HepG2 (cell line): ENCODE results near the gene IFI27L2. TPM values are rescaled to one million over a fixed set of nuclear protein-coding genes. Genes with fewer than 3 reads are reported as not detected.
A peak's percentile ranks its signal among the peaks of the same experiment; 100 is the strongest.

Source experiments
- ATAC-seq: fragments of 200-7000 bp; cut with Tn5 transposase; 3 replicates; pipeline ENCODE4 v1.9.1; 2020; ENCODE audit warnings: mild to moderate bottlenecking, moderate library complexity
- BruUV-seq: library from RNA; stranded (reverse); fragments of 400-500 nt; replicated peaks from 2 replicates; lab custom pipeline; 2021; lab: Mats Ljungman, UMichigan
- CTCF ChIA-PET: fragments of 300-600 bp; formaldehyde crosslinking; extraction: SDS; loops from one replicate; lab custom pipeline; 2021; ENCODE audit warnings: low total read pairs, inconsistent platforms, low intra/inter-chr PET ratio; lab: Yijun Ruan, JAX
- POLR2A ChIA-PET: fragments of 350-600 bp; sonication (Branson Sonifier 250); formaldehyde crosslinking; loops from one replicate; lab custom pipeline; 2020; ENCODE audit warnings: antibody characterized with exemption, inconsistent platforms; lab: Yijun Ruan, JAX
- DNase-seq: peaks from one replicate; pipeline ENCODE4 v3.0.0-alpha.2; 2015; ENCODE audit warnings: low spot score
- FAIRE-seq: peaks from 3 replicates; lab custom pipeline; 2011; peaks lifted over from hg19 to GRCh38; lab: Jason Lieb, UNC
- H2AFZ ChIP-seq: one replicate; pipeline ENCODE4 v1.6.1; 2011; ENCODE audit warnings: low read length, inconsistent platforms
- H3K27ac ChIP-seq: fragments of 300-600 bp; 3 replicates; pipeline ENCODE4 v1.8.0; 2011; ENCODE audit warnings: mixed run types, mild to moderate bottlenecking, mixed read lengths, low read length, inconsistent platforms; ENCODE audit not compliant: insufficient read depth; ENCODE audit errors: extremely low read length
- H3K27me3 ChIP-seq, 2 experiments: fragments of 200-600 bp in 1 of 2; 2 replicates in 1 of 2; 3 replicates in 1 of 2; pipeline versions ENCODE4 v1.6.0 to v1.8.0; 2011; ENCODE audit warnings: low read length in 2 of 2, mild to moderate bottlenecking in 2 of 2, moderate library complexity in 2 of 2, inconsistent platforms in 1 of 2; ENCODE audit not compliant: insufficient read depth in 2 of 2, control insufficient read depth in 1 of 2
- H3K36me3 ChIP-seq, 2 experiments: fragments of 200-600 bp in 1 of 2; replicated peaks in 1 of 2; 2 replicates in 1 of 2; 3 replicates in 1 of 2; pipeline versions ENCODE4 v1.5.1 to v1.8.0; 2011; ENCODE audit warnings: low read length in 2 of 2, inconsistent platforms in 1 of 2; ENCODE audit not compliant: insufficient read depth in 2 of 2, control insufficient read depth in 1 of 2
- H3K4me1 ChIP-seq: 2 replicates; pipeline ENCODE4 v1.5.1; 2012; ENCODE audit warnings: low read length, inconsistent platforms; ENCODE audit not compliant: insufficient read depth
- H3K4me2 ChIP-seq: 2 replicates; pipeline ENCODE4 v1.6.0; 2011; ENCODE audit warnings: low read depth, low read length, inconsistent platforms
- H3K4me3 ChIP-seq, 3 experiments: fragments of 200-600 bp in 1 of 3; sonication (generic), shearing (Covaris generic) in 1 of 3; replicated peaks in 1 of 3; 2 replicates each; pipeline ENCODE4 v1.5.1; 2011 to 2016; ENCODE audit warnings: low read length in 3 of 3, inconsistent platforms in 2 of 3, low read depth in 2 of 3, mild to moderate bottlenecking in 2 of 3, control low read depth in 1 of 3, mixed read lengths in 1 of 3; ENCODE audit not compliant: insufficient read depth in 1 of 3
- H3K79me2 ChIP-seq: one replicate; pipeline ENCODE4 v1.6.1; 2011; ENCODE audit warnings: low read length, inconsistent platforms; ENCODE audit not compliant: insufficient read depth
- H3K9ac ChIP-seq: 2 replicates; pipeline ENCODE4 v1.6.0; 2011; ENCODE audit warnings: mild to moderate bottlenecking, low read depth, low read length, inconsistent platforms; ENCODE audit not compliant: insufficient read depth
- H3K9me3 ChIP-seq: 2 replicates; pipeline ENCODE4 v1.5.1; 2012; ENCODE audit warnings: mild to moderate bottlenecking, low read length
- H4K20me1 ChIP-seq: 2 replicates; pipeline ENCODE4 v1.6.0; 2011; ENCODE audit warnings: inconsistent platforms, mild to moderate bottlenecking, low read length, moderate library complexity; ENCODE audit not compliant: insufficient read depth
- E2F1 ChIP-seq: sonication (generic); formaldehyde crosslinking; IDR thresholded peaks from 2 replicates; pipeline ENCODE4 v1.5.0; 2020; ENCODE audit warnings: missing genetic modification reagents
- JUNB ChIP-seq: sonication (generic); formaldehyde crosslinking; IDR thresholded peaks from 2 replicates; pipeline ENCODE4 v1.8.0; 2022; ENCODE audit warnings: missing genetic modification reagents, mild to moderate bottlenecking, borderline replicate concordance
- MATR3 ChIP-seq: sonication (generic); formaldehyde crosslinking; IDR thresholded peaks from 2 replicates; pipeline ENCODE4 v1.4.0; 2020; ENCODE audit warnings: missing genetic modification reagents
- MXD1 ChIP-seq: sonication (generic); formaldehyde crosslinking; IDR thresholded peaks from 2 replicates; pipeline ENCODE4 v1.4.0; 2020; ENCODE audit warnings: mild to moderate bottlenecking, missing genetic modification reagents
- NCOA2 ChIP-seq: sonication (generic); formaldehyde crosslinking; IDR thresholded peaks from 2 replicates; pipeline ENCODE4 v1.8.0; 2022; ENCODE audit warnings: inconsistent platforms
- PPARG ChIP-seq: conservative IDR thresholded peaks from 2 replicates; pipeline ENCODE4 v1.6.1; 2016; ENCODE audit warnings: missing biosample characterization, missing genetic modification reagents
- RBFOX2 ChIP-seq: fragments of 200-400 bp; formaldehyde crosslinking; IDR thresholded peaks from 2 replicates; pipeline ENCODE4 v1.6.1; 2017; ENCODE audit warnings: low read depth, mild to moderate bottlenecking, low read length
- TAF15 ChIP-seq: fragments of 200-400 bp; formaldehyde crosslinking; IDR thresholded peaks from one replicate; pipeline ENCODE4 v1.6.1; 2018; ENCODE audit warnings: mild to moderate bottlenecking, low read depth, low read length; ENCODE audit not compliant: poor library complexity, severe bottlenecking
- ZBTB25 ChIP-seq: IDR thresholded peaks from 2 replicates; pipeline ENCODE4 v1.6.1; 2018; ENCODE audit warnings: missing genetic modification reagents
- ZBTB49 ChIP-seq: sonication (generic); formaldehyde crosslinking; IDR thresholded peaks from 2 replicates; pipeline ENCODE4 v1.4.0; 2020; ENCODE audit warnings: missing genetic modification reagents, borderline replicate concordance
- ZBTB7B ChIP-seq: sonication (generic); formaldehyde crosslinking; IDR thresholded peaks from 2 replicates; pipeline ENCODE4 v1.4.0; 2020; ENCODE audit warnings: missing genetic modification reagents
- ZNF225 ChIP-seq: sonication (generic); formaldehyde crosslinking; IDR thresholded peaks from 2 replicates; pipeline ENCODE4 v1.4.0; 2020; ENCODE audit warnings: mild to moderate bottlenecking, missing genetic modification reagents
- ZNF441 ChIP-seq: sonication (generic); formaldehyde crosslinking; IDR thresholded peaks from 2 replicates; pipeline ENCODE4 v1.7.0; 2021; ENCODE audit warnings: missing genetic modification reagents, borderline replicate concordance
- ZNF512 ChIP-seq: sonication (generic); formaldehyde crosslinking; IDR thresholded peaks from 2 replicates; pipeline ENCODE4 v1.4.0; 2020; ENCODE audit warnings: mild to moderate bottlenecking, missing genetic modification reagents
- ZNF570 ChIP-seq: sonication (generic); formaldehyde crosslinking; IDR thresholded peaks from 2 replicates; pipeline ENCODE4 v1.4.0; 2020; ENCODE audit warnings: mild to moderate bottlenecking, missing genetic modification reagents, borderline replicate concordance
- ZNF83 ChIP-seq: sonication (generic); formaldehyde crosslinking; IDR thresholded peaks from 2 replicates; pipeline ENCODE4 v1.4.0; 2020; ENCODE audit warnings: missing genetic modification reagents, mild to moderate bottlenecking, borderline replicate concordance
- WGBS: methylation state at CpG from one replicate; pipeline ENCODE4 v1.1.6; 2017; ENCODE audit warnings: low lambda C conversion rate; 5-methylcytosine and 5-hydroxymethylcytosine counted together
- in situ Hi-C: cut with HindIII; loops from 2 replicates; pipeline ENCODE4 v1.10.0; 2017; ENCODE audit warnings: low pct_unique_long_range_greater_than_20kb; ENCODE audit not compliant: extremely low pct_ligation_motif_present
- intact Hi-C: fragments of 100-400 bp; cut with micrococcal nuclease; formaldehyde crosslinking; loops from one replicate; pipeline ENCODE4 v1.10.0; 2022; ENCODE audit not compliant: unreplicated experiment
- polyA plus RNA-seq, 8 experiments: library from polyadenylated mRNA; depleted of rRNA in 3 of 8; stranded (reverse) in 7 of 8; unstranded in 1 of 8; fragments of >200 nt; fragmentation: Illumina TruSeq in 4 of 8; extraction: Trizol in 4 of 8; gene quantifications; 2 replicates each; pipeline versions ENCODE4 v1.2.1 to v1.2.3, GENCODE V29; 2011 to 2016; ENCODE audit warnings: low read depth in 4 of 8, missing spikeins in 1 of 8, mixed read lengths in 1 of 8; ENCODE audit not compliant: insufficient read depth in 1 of 8
- total RNA-seq, 5 experiments: library from RNA; depleted of rRNA; stranded (reverse); fragments of >200 nt; fragmentation: Illumina TruSeq; extraction: Trizol; gene quantifications; 2 replicates each; pipeline ENCODE4 v1.2.3, GENCODE V29; 2016; ENCODE audit warnings: low read depth in 1 of 5

IFI27L2 gene
- total and polyA plus RNA-seq, 2 of the 13 experiments (the other 11 are each of a cell fraction or from before 2014, with no cell fraction given), result 4.3 to 4.8 TPM

GRCh38 chr14:94174604-94175010 lies 45.2 kb upstream of the IFI27L2 start:
- in situ Hi-C loops (no loop called here), intact Hi-C loops (no loop called here)
- H3K4me1 ChIP-seq, result peaks cover 50% of the 10 kb centered on the region
- DNase-seq (no peak), ATAC-seq (peak; percentile 33), FAIRE-seq (no peak)
- POLR2A ChIA-PET, result interaction anchor here (0.6 to 3.8 kb wide), 6 partner anchors 93 to 438 kb away, joined by 3 to 37 read pairs (median 4); partner anchors contain the start of genes DDX24, IFI27L1, SERPINA10 and SERPINA3
- H3K27me3 ChIP-seq, result peaks cover 0 to 7% of the 10 kb centered on the region in 2 experiments; a peak in 3 of 5 replicates
- peak overlapping the region; percentile 80 to 86 (median 84) for H3K4me3 ChIP-seq
- peak overlapping the region; percentile 35 for H3K27ac ChIP-seq
- H3K9me3 ChIP-seq, result no peaks in the 10 kb centered on the region
- H3K4me2 ChIP-seq, result peak overlapping the region; percentile 78
- peak overlapping the region; percentile 61; the same call in 1 of the 2 replicates for H3K9ac ChIP-seq
- CTCF ChIA-PET, result no interaction called here
- BruUV-seq, result no TSS peak
- H2AFZ ChIP-seq, result no peak overlapping the region
- WGBS, result 2% methylated on average over 10 of the region's 39 CpGs
- H3K36me3 ChIP-seq, result no peaks in the 10 kb centered on the region
- H4K20me1 ChIP-seq, result no peaks in the 10 kb centered on the region
- peaks cover 11% of the 10 kb centered on the region for H3K79me2 ChIP-seq
- TF ChIP-seq ZBTB49 (CRISPR knock-in tag), result no peak
- no peak for TF ChIP-seq ZNF83 (CRISPR knock-in tag)
- no peak for TF ChIP-seq MXD1 (CRISPR knock-in tag)
- TF ChIP-seq ZBTB7B (CRISPR knock-in tag), result 0 out of 2 replicates have a peak, but pooled peaks have one; percentile 11
- no peak for TF ChIP-seq PPARG
- 0 out of 2 replicates have a peak, but pooled peaks have one; percentile 22 for TF ChIP-seq RBFOX2
- no peak for TF ChIP-seq TAF15
- TF ChIP-seq ZNF441 (CRISPR knock-in tag), result no peak
- TF ChIP-seq ZBTB25 (CRISPR knock-in tag), result no peak
- TF ChIP-seq MATR3, result no peak
- TF ChIP-seq E2F1, result no peak
- no peak for TF ChIP-seq JUNB
- no peak for TF ChIP-seq ZNF225
- no peak for TF ChIP-seq ZNF570 (CRISPR knock-in tag)
- no peak for TF ChIP-seq ZNF512 (CRISPR knock-in tag)
- TF ChIP-seq NCOA2, result no peak
